GM10266 (cell line): ENCODE data around the gene MYO7A.

Source experiments
- DNase-seq: peaks from one replicate; pipeline ENCODE4 v3.0.0; 2012; ENCODE audit errors: extremely low spot score
- TF ChIP-seq, protein P1 (sequence below): IDR thresholded peaks from 2 replicates; pipeline ENCODE4 v1.5.1; 2012; ENCODE audit warnings: mild to moderate bottlenecking, low read depth; ENCODE audit not compliant: control insufficient read depth, insufficient read depth; ENCODE audit errors: missing control alignments

Gene MYO7A

DNA sequence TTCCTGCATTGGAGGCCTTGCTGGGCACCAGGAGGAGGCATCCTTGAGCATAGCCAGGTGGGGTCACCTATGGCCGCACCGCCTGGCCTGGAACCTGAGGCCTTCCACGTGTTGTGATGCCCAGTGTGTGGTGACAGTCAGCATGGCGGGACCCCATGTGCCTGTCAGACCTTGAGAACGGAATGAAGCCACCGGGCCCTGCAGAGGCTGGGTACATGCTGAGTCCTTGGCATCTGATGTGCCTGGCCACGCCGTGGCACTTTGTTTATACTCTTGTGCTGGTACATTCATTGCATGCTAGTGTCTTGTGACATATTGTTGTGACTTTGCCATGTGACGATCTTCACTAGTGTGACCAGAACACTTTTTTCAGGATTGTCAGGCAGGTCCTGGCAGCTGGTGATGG lies 8.5 kb upstream of the MYO7A start:
- DNase-seq, result no peak
- TF ChIP-seq, protein P1, sequence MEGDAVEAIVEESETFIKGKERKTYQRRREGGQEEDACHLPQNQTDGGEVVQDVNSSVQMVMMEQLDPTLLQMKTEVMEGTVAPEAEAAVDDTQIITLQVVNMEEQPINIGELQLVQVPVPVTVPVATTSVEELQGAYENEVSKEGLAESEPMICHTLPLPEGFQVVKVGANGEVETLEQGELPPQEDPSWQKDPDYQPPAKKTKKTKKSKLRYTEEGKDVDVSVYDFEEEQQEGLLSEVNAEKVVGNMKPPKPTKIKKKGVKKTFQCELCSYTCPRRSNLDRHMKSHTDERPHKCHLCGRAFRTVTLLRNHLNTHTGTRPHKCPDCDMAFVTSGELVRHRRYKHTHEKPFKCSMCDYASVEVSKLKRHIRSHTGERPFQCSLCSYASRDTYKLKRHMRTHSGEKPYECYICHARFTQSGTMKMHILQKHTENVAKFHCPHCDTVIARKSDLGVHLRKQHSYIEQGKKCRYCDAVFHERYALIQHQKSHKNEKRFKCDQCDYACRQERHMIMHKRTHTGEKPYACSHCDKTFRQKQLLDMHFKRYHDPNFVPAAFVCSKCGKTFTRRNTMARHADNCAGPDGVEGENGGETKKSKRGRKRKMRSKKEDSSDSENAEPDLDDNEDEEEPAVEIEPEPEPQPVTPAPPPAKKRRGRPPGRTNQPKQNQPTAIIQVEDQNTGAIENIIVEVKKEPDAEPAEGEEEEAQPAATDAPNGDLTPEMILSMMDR, result no peak

DNA sequence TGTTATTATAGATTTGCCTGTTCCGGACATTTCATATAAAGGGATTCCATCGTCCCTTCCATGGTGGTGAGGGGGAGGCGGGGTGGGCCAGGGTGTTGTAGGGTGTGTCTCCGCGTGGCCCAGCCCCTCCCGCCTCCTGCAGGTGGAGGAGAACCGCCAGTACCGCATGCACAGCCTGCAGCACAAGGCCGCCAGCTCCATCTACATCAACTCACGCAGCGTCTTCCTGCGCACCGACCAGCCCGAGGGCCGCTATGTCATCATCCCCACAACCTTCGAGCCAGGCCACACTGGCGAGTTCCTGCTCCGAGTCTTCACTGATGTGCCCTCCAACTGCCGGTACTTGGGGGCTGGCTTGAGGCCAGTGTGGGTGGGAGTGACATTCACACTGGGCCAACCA lies 7.5 kb upstream of the MYO7A start:
- TF ChIP-seq, protein P1, result no peak

DNA sequence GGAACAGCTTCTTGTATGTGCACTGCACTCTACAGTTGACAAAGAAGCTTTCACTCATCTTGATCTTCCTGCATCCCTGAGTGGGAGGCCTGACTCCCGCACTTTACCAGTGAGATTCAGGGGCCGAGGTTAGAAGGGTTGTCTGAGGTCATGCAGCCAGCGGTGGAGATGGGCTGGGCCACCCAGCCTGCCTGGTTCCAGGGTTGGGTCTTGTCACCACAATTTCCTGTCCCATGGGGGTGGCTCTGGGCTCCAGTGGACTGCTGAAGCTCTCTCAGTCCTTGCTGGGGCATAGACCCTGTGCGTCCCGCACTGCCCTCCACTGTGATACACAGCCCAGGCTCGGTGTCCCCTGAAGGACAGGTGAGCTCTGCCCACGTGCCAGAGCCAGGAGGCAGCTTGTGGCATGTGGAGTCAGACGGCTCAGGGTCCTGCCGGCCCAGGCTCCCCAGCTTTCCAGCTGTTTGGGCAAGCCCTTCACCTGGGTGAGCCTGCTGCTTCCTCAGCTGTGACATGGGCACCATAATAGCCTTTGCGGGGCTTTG lies 6.9 kb upstream of the MYO7A start:
- TF ChIP-seq, protein P1, result no peak
- DNase-seq, result no peak

More for the DNA sequence above, 7.5 kb upstream of the MYO7A start:
- DNase-seq, result no peak

DNA sequence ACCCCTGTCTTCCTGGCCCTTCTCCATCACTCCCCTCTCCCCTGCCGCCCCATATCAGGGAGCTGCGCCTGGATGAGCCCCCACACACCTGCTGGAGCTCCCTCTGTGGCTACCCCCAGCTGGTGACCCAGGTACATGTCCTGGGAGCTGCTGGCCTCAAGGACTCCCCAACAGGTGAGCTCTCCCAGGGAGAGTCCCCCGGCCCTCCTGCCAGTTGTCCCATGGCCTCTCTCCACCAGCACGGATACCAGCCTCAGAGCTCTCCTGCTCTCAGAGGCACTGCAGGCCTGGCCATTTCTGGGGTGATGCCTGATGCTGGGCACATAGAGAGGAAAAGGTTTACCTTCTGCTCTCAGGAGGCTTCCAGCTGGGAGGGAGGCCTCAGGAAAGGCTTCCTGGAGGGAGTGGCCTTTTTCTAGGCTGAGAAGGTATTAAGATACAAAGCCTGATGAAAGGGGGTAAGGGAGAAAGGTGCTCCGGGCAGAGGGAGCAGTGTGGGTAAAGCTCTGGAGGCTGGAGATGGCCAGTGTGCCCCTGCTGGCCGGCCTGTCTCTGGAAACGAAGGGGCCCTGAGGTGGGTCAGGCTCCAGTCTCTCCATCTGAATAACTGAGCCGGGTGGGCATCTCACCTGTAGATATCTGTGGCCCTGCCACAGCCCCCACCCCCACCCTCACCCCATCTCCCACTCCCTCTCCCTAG lies 6.0 kb upstream of the MYO7A start:
- TF ChIP-seq, protein P1, result no peak
- no peak for DNase-seq

DNA sequence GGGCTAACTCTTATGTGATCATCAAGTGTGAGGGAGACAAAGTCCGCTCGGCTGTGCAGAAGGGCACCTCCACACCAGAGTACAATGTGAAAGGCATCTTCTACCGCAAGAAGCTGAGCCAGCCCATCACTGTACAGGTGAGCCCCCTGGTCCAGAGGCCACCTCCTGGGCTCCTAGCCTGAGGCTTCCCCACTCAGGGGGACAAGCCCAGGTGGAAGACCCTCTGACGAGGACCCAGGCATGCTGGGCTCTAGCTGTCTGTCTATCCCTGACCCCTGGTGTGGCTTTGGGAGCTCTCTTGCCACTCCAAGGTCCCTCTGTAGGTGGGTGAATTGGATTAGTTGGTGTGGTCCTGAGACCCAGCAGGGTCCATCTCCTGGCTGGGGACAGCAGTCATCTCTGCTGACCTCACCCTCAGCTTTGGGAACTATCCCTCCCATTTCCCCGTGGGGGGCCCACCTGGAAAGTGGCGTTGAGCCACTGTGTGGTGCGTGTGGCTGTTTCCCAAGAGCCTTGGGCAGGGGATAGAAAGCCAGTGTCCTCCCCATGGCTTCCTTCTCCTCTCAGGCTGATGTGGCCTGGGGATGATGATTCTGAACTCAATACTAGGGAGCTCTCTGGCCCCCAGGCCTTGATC lies 5.4 kb upstream of the MYO7A start:
- TF ChIP-seq, protein P1, result no peak
- DNase-seq, result no peak

DNA sequence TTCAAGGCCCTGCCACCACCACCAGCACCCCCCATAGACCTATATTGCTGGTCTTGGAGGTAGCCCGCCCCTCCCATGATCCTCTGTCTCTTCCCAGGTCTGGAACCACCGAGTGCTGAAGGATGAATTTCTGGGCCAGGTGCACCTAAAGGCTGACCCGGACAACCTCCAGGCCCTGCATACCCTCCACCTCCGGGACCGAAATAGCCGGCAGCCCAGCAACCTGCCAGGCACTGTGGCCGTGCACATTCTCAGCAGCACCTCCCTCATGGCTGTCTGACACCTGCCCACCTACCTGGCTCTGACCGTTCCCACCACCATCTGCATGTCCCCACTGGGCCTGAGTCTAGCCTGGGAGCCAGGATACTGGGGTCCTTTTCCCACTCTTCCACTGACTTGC lies 4.5 kb upstream of the MYO7A start:
- no peak for DNase-seq
- TF ChIP-seq, protein P1, result no peak

DNA sequence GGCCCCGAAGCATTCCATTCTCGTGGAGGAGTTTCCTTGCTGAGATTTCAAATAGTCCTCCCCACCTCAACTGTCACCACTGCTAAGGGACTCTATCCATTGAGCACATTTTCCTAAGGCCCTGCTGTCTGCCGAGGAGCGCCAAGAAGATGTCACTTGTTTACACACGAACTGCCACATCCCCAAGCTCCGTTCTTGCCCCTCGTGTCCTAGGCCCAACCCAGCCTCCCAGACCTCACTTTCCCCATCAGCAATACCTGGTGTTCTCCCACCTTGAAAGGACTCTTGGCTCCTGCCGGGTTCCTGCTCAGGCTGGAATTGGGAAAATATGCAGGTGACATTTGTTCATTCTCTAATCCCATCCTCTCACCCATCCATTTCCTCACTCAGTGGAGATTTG lies 4.0 kb upstream of the MYO7A start:
- TF ChIP-seq, protein P1, result no peak
- DNase-seq, result no peak
